Endothelial cell of umbilical vein (primary cell): ENCODE results near the gene LONRF2. TPM values are rescaled to one million over a fixed set of nuclear protein-coding genes. Genes with fewer than 3 reads are reported as not detected.

ENCODE experiments used
- Bru-seq: library from RNA; stranded (reverse); fragments of 400-500 nt; gene quantifications from one replicate; lab custom pipeline; 2021; lab: Mats Ljungman, UMichigan
- BruChase-seq, 2 experiments: library from RNA; stranded (reverse); fragments of 400-500 nt; gene quantifications; one replicate each; lab custom pipeline; 2021; lab: Mats Ljungman, UMichigan
- BruUV-seq: library from RNA; stranded (reverse); fragments of 400-500 nt; replicated peaks from 2 replicates; lab custom pipeline; 2021; lab: Mats Ljungman, UMichigan
- CTCF ChIA-PET: fragments of 300-600, 350-600 bp; sonication (Branson Sonifier 250); formaldehyde crosslinking; loops from one replicate; lab custom pipeline; 2021; ENCODE audit warnings: antibody characterized with exemption, inconsistent platforms; lab: Charles Lee
- POLR2A ChIA-PET: fragments of 300-600, 350-600 bp; sonication (Branson Sonifier 250); formaldehyde crosslinking; loops from one replicate; lab custom pipeline; 2021; ENCODE audit warnings: antibody characterized with exemption, inconsistent platforms; lab: Charles Lee
- DNase-seq: peaks from one replicate; pipeline ENCODE4 v3.0.0-alpha.2; 2011; ENCODE audit warnings: low read depth, low spot score
- FAIRE-seq: peaks from 2 replicates; lab custom pipeline; 2011; peaks lifted over from hg19 to GRCh38; lab: Jason Lieb, UNC
- H2AFZ ChIP-seq: 2 replicates; pipeline ENCODE4 v1.6.0; 2012; ENCODE audit warnings: low read depth, low read length, control low read depth, inconsistent platforms
- H3K27ac ChIP-seq: 2 replicates; pipeline ENCODE4 v1.5.1; 2011; ENCODE audit warnings: low read depth, mild to moderate bottlenecking, control low read depth, low read length, moderate library complexity; ENCODE audit not compliant: insufficient read depth
- H3K27me3 ChIP-seq, 2 experiments: 2 replicates each; pipeline versions ENCODE4 v1.6.0 to v1.6.1; 2011; ENCODE audit warnings: low read length in 2 of 2, mixed read lengths in 1 of 2; ENCODE audit not compliant: control insufficient read depth in 2 of 2, insufficient read depth in 2 of 2
- H3K36me3 ChIP-seq, 2 experiments: 2 replicates in 1 of 2; 3 replicates in 1 of 2; pipeline ENCODE4 v1.5.1; 2011; ENCODE audit warnings: low read length in 2 of 2, mild to moderate bottlenecking in 1 of 2, moderate library complexity in 1 of 2; ENCODE audit not compliant: control insufficient read depth in 2 of 2, insufficient read depth in 2 of 2; ENCODE audit errors: extremely low read depth in 1 of 2
- H3K4me1 ChIP-seq: 3 replicates; pipeline ENCODE4 v1.5.1; 2011; ENCODE audit warnings: mild to moderate bottlenecking, low read length; ENCODE audit not compliant: control insufficient read depth, insufficient read depth; ENCODE audit errors: extremely low read depth
- H3K4me2 ChIP-seq: 2 replicates; pipeline ENCODE4 v1.6.1; 2011; ENCODE audit warnings: low read length, control low read depth, mixed read lengths; ENCODE audit not compliant: insufficient read depth
- H3K4me3 ChIP-seq, 3 experiments: fragments of 200-600 bp in 1 of 3; sonication (generic), shearing (Covaris generic) in 1 of 3; replicated peaks in 1 of 3; 2 replicates each; pipeline ENCODE4 v1.5.1; 2011 to 2016; ENCODE audit warnings: control low read depth in 3 of 3, low read length in 3 of 3, mild to moderate bottlenecking in 2 of 3, inconsistent platforms in 1 of 3, low read depth in 1 of 3, moderate library complexity in 1 of 3; ENCODE audit not compliant: insufficient read depth in 1 of 3
- H3K79me2 ChIP-seq: 2 replicates; pipeline ENCODE4 v1.6.0; 2012; ENCODE audit warnings: low read length, inconsistent platforms; ENCODE audit not compliant: control insufficient read depth, insufficient read depth
- H3K9ac ChIP-seq: replicated peaks from 2 replicates; pipeline ENCODE3; 2011; ENCODE audit warnings: low read length, control low read depth; ENCODE audit not compliant: insufficient read depth; ENCODE audit errors: extremely low read depth
- H3K9me1 ChIP-seq: replicated peaks from 3 replicates; pipeline ENCODE4 v1.6.0; 2011; ENCODE audit warnings: mild to moderate bottlenecking, low read length; ENCODE audit not compliant: control insufficient read depth, insufficient read depth; ENCODE audit errors: extremely low read depth
- H3K9me3 ChIP-seq: replicated peaks from 2 replicates; pipeline ENCODE4 v1.5.1; 2012; ENCODE audit warnings: low read length, inconsistent platforms; ENCODE audit not compliant: control insufficient read depth, insufficient read depth
- H4K20me1 ChIP-seq: replicated peaks from 2 replicates; pipeline ENCODE3; 2011; ENCODE audit warnings: mild to moderate bottlenecking, low read length; ENCODE audit not compliant: control insufficient read depth, insufficient read depth; ENCODE audit errors: extremely low read depth
- CTCF ChIP-seq, 2 donors: IDR thresholded peaks; 1 replicate in 1 of 2; 2 replicates in 1 of 2; pipeline ENCODE4 v1.5.1; 2011; ENCODE audit warnings: low read length in 2 of 2, mild to moderate bottlenecking in 2 of 2, moderate library complexity in 2 of 2, control low read depth in 1 of 2, inconsistent platforms in 1 of 2, low read depth in 1 of 2; ENCODE audit not compliant: insufficient read depth in 1 of 2; ENCODE audit errors: extremely low read depth in 1 of 2
- EZH2 ChIP-seq: IDR thresholded peaks from 2 replicates; pipeline ENCODE4 v1.6.1; 2012; ENCODE audit warnings: borderline replicate concordance, low read depth, mild to moderate bottlenecking, moderate library complexity, low read length, inconsistent platforms; ENCODE audit not compliant: severe bottlenecking
- FOS ChIP-seq: IDR thresholded peaks from 2 replicates; pipeline ENCODE4 v1.6.1; 2011; ENCODE audit warnings: mild to moderate bottlenecking, low read length, moderate library complexity, borderline replicate concordance; ENCODE audit not compliant: insufficient read depth
- GATA2 ChIP-seq: IDR thresholded peaks from 2 replicates; pipeline ENCODE4 v1.7.0; 2011; ENCODE audit warnings: low read depth, mild to moderate bottlenecking, moderate library complexity, mixed read lengths, low read length; ENCODE audit not compliant: insufficient read length, insufficient read depth
- JUN ChIP-seq: IDR thresholded peaks from 2 replicates; pipeline ENCODE4 v1.6.1; 2011; ENCODE audit warnings: borderline replicate concordance, low read depth; ENCODE audit not compliant: insufficient read length, insufficient read depth
- MAX ChIP-seq: IDR thresholded peaks from 2 replicates; pipeline ENCODE4 v1.6.1; 2011; ENCODE audit not compliant: insufficient read depth, insufficient read length
- MYC ChIP-seq: IDR thresholded peaks from one replicate; pipeline ENCODE4 v1.6.1; 2011; ENCODE audit warnings: mild to moderate bottlenecking, low read depth, low read length
- POLR2A ChIP-seq: IDR thresholded peaks from 2 replicates; pipeline ENCODE4 v1.6.1; 2012; ENCODE audit warnings: low read depth, mild to moderate bottlenecking, control low read depth, low read length
- POLR2AphosphoS5 ChIP-seq: IDR thresholded peaks from 2 replicates; pipeline ENCODE4 v1.6.1; 2012; ENCODE audit warnings: low read depth, mild to moderate bottlenecking, control low read depth, low read length, moderate library complexity; ENCODE audit not compliant: insufficient read depth
- dilution Hi-C: fragments of 300-500 bp; cut with MboI; formaldehyde crosslinking; loops from one replicate; pipeline ENCODE4 v1.15.0; 2019; ENCODE audit warnings: low sequenced_read_pairs; ENCODE audit not compliant: extremely low pct_ligation_motif_present
- intact Hi-C: fragments of 100-400 bp; cut with micrococcal nuclease; formaldehyde crosslinking; loops from one replicate; pipeline ENCODE4 v1.10.0; 2022
- long read RNA-seq: library from polyadenylated mRNA; stranded (forward); transcript quantifications from one replicate; pipeline ENCODE4 v2.0.0, GENCODE V29; 2021
- polyA minus RNA-seq, 3 experiments: library from RNA; depleted of rRNA, polyadenylated mRNA; stranded (reverse); fragments of >200 nt; gene quantifications; 1 replicate in 1 of 3; 2 replicates in 2 of 3; pipeline ENCODE4 v1.2.3, GENCODE V29; 2011
- polyA plus RNA-seq, 4 experiments: library from polyadenylated mRNA; depleted of rRNA in 3 of 4; stranded (reverse) in 3 of 4; unstranded in 1 of 4; fragments of >200 nt; gene quantifications; 2 replicates each; pipeline versions ENCODE4 v1.2.1 to v1.2.3, GENCODE V29; 2011 to 2012; ENCODE audit warnings: missing spikeins in 1 of 4
- total RNA-seq: library from RNA; stranded (reverse); gene quantifications from 2 replicates; pipeline ENCODE4 v1.2.3, GENCODE V29; 2021

The LONRF2 gene
- total RNA-seq (not detected in 2 replicates), polyA plus RNA-seq (0.03 TPM in 1 of 2 replicates, not detected in the other), polyA minus RNA-seq (0.02 and 0.11 TPM in 2 replicates), Bru-seq, nascent RNA (percentile 4 among the genes with signal in this experiment), BruChase-seq, experiment 1, labeled RNA remaining after a 6-hour chase (percentile 9 among the genes with signal in this experiment), BruChase-seq, experiment 2, labeled RNA remaining after a 2-hour chase (percentile 4 among the genes with signal in this experiment)
- 0.01 TPM in 1 of 2 replicates, not detected in the other for polyA plus RNA-seq (2011; cell fraction: cytosol; rRNA removed)
- polyA plus RNA-seq (2011; cell fraction: nucleus; rRNA removed), result 0.03 TPM in 2 replicates
- polyA plus RNA-seq (2012), result 0.03 TPM in 1 of 2 replicates, not detected in the other
- polyA minus RNA-seq (2011; cell fraction: cytosol; rRNA and poly(A)+ RNA removed), result 0.41 TPM
- polyA minus RNA-seq (2011; cell fraction: nucleus; rRNA and poly(A)+ RNA removed), result not detected in 2 replicates
- long read RNA-seq, result 0 reads

- peak within 1 kb of the TSS; percentile 57 for H2AFZ ChIP-seq
- DNase-seq (no peak), FAIRE-seq (no peak)
- dilution Hi-C loops, result no loop called here
- no peaks in the 10 kb centered on the region for H3K79me2 ChIP-seq
- ChIA-PET CTCF (interaction anchor here (1.0 to 2.6 kb wide), 2 partner anchors 59 to 60 kb away, joined by 5 to 7 read pairs; no protein-coding TSS in a partner anchor), POLR2A (no interaction called here)
- no peaks in the 10 kb centered on the region for H4K20me1 ChIP-seq
- H3K4me2 ChIP-seq, result no peak within 1 kb of the TSS
- H3K4me3 ChIP-seq, result peak within 1 kb of the TSS in 1 of 3 experiments; percentile 10
- H3K9me3 ChIP-seq, result no peaks in the 10 kb centered on the region
- H3K27me3 ChIP-seq, result peaks cover 28 to 54% of the 10 kb centered on the region in 2 experiments
- no peaks in the 10 kb centered on the region for H3K9me1 ChIP-seq
- no TSS peak for BruUV-seq
- H3K4me1 ChIP-seq, result no peaks in the 10 kb centered on the region
- TF ChIP-seq FOS (no peak), EZH2 (peak; percentile 57)
- intact Hi-C loops, result no loop called here
- H3K36me3 ChIP-seq, result no peaks in the 10 kb centered on the region
- no peak within 1 kb of the TSS for H3K27ac ChIP-seq
- no peak within 1 kb of the TSS for H3K9ac ChIP-seq
These were observed at the start of gene LONRF2 for GRCh38 chr2:100321866-100322820. TSS of gene LONRF2 (minus strand) at chr2:100322501. CDS start at chr2:100322093, 408 bp downstream.

- H2AFZ ChIP-seq, result no peak overlapping the region
- no TSS peak for BruUV-seq
- peaks cover 0 to 3% of the 10 kb centered on the region in 2 experiments for H3K27me3 ChIP-seq
- TF ChIP-seq CTCF (IDR thresholded peaks at IDR 0.05; ENCODE audit: extremely low read depth in 1 of 2, insufficient read depth in 1 of 2, low read depth in 1 of 2, low read length in 2 of 2) (no peak), GATA2 (no peak), EZH2 (no peak), POLR2AphosphoS5 (no peak), MYC (no peak), JUN (no peak), FOS (no peak), POLR2A (no peak), MAX (no peak)
- no peak overlapping the region for H3K9ac ChIP-seq
- no peaks in the 10 kb centered on the region for H3K79me2 ChIP-seq
- no peaks in the 10 kb centered on the region for H3K36me3 ChIP-seq
- CTCF ChIA-PET, result interaction anchor here (1.3 to 3.7 kb wide), 4 partner anchors 12 to 105 kb away, joined by 4 to 34 read pairs (median 12); no protein-coding TSS in a partner anchor
- no peak overlapping the region for H3K4me2 ChIP-seq
- no peaks in the 10 kb centered on the region for H4K20me1 ChIP-seq
- no peak overlapping the region for H3K27ac ChIP-seq
- H3K9me3 ChIP-seq, result no peaks in the 10 kb centered on the region
- H3K4me1 ChIP-seq, result no peaks in the 10 kb centered on the region
- no peak for DNase-seq
- dilution Hi-C loops, result no loop called here
- intact Hi-C loops, result no loop called here
- H3K9me1 ChIP-seq, result no peaks in the 10 kb centered on the region
- no peak overlapping the region for H3K4me3 ChIP-seq
- FAIRE-seq, result peak; percentile 60
- POLR2A ChIA-PET, result no interaction called here
These were observed 44.9 kb upstream of the LONRF2 start for GRCh38 chr2:100367163-100367562.
